GM06990 (cell line): ENCODE measurements around the gene RBP4.

Experiments used
- DNase-seq: peaks from one replicate; pipeline ENCODE4 v3.0.0-alpha.2; 2011; ENCODE audit not compliant: insufficient read length; ENCODE audit errors: extremely low read depth
- H3K27me3 ChIP-seq: replicated peaks from 2 replicates; pipeline ENCODE4 v1.6.0; 2011; ENCODE audit warnings: low read length; ENCODE audit not compliant: control insufficient read depth, insufficient read depth
- H3K36me3 ChIP-seq: 2 replicates; pipeline ENCODE4 v1.5.1; 2011; ENCODE audit warnings: low read length; ENCODE audit not compliant: control insufficient read depth, insufficient read depth
- H3K4me3 ChIP-seq: replicated peaks from 2 replicates; pipeline ENCODE4 v1.5.1; 2011; ENCODE audit warnings: low read depth, mild to moderate bottlenecking, control low read depth, low read length
- TF ChIP-seq, protein P1 (sequence below): IDR thresholded peaks from 2 replicates; pipeline ENCODE4 v1.5.1; 2011; ENCODE audit warnings: low read length, control low read depth, mild to moderate bottlenecking, inconsistent platforms; ENCODE audit not compliant: insufficient read depth, poor library complexity, severe bottlenecking

RBP4 gene

DNA sequence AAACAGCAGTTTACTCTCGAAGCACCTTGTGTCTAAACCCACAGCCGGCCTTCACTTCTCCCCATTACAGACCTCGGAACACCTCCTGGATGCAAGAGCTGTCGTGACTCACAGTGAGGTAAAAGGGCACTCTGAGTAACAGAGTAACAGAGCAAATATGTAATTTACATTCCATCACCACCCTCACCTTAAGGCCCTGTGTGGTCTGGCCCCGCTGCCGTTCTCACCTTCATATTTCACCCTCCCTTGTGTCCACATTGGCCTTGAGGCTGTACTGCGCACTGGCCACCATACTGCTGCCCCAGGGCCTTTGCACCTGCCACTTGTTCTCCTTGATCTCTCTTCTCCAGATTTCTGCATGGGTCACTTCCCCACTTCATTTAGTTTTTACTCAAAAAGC, 21.9 kb downstream of the RBP4 start:
- Histone ChIP-seq H3K27me3 (no peaks in the 10 kb centered on the region), H3K36me3 (no peaks in the 10 kb centered on the region), H3K4me3 (no peak overlapping the region)
- no peak for DNase-seq
- TF ChIP-seq, protein P1, sequence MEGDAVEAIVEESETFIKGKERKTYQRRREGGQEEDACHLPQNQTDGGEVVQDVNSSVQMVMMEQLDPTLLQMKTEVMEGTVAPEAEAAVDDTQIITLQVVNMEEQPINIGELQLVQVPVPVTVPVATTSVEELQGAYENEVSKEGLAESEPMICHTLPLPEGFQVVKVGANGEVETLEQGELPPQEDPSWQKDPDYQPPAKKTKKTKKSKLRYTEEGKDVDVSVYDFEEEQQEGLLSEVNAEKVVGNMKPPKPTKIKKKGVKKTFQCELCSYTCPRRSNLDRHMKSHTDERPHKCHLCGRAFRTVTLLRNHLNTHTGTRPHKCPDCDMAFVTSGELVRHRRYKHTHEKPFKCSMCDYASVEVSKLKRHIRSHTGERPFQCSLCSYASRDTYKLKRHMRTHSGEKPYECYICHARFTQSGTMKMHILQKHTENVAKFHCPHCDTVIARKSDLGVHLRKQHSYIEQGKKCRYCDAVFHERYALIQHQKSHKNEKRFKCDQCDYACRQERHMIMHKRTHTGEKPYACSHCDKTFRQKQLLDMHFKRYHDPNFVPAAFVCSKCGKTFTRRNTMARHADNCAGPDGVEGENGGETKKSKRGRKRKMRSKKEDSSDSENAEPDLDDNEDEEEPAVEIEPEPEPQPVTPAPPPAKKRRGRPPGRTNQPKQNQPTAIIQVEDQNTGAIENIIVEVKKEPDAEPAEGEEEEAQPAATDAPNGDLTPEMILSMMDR, result no peak

DNA sequence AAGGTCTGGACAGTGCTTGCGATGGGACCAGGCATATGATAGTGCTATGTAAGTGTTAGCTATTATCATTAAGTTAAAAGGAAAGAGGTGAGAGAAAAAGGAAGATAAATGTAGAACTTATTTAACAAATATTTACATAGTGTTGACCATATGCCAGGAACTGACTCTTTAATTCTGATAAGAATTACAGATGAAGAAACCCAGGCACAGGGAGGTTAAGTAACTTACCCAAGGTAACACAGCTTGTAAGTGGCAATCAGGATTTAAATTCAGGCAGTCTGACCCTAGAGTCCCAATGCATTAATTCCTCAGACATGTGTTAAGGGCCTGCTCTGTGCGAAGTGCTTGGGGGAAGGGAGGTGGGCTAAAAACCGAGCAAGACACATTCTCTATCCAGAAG, 23.5 kb downstream of the RBP4 start:
- Histone ChIP-seq H3K4me3 (no peak overlapping the region), H3K36me3 (no peaks in the 10 kb centered on the region), H3K27me3 (no peaks in the 10 kb centered on the region)
- TF ChIP-seq, protein P1, result no peak
- no peak for DNase-seq

DNA sequence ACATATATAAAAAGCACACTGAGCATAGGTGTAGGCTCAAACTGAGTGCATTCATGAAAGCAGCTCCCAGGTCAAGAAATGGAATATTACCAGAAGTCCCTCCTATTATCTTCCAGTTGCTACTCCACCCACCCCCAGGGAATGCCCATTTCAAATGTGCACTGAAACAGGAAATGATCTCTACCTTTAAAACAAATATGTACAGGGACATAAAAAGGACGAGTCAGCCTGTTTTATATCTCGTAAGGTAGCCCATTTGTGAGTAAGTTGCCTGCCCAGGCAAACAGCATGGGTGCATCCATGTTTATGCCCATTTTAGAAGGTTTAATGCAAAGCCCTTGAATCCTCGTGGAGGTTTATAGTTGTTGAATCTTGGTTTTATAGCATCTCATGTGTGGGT, 24.1 kb downstream of the RBP4 start:
- Histone ChIP-seq H3K4me3 (no peak overlapping the region), H3K27me3 (no peaks in the 10 kb centered on the region), H3K36me3 (no peaks in the 10 kb centered on the region)
- TF ChIP-seq, protein P1, result no peak
- DNase-seq, result no peak

DNA sequence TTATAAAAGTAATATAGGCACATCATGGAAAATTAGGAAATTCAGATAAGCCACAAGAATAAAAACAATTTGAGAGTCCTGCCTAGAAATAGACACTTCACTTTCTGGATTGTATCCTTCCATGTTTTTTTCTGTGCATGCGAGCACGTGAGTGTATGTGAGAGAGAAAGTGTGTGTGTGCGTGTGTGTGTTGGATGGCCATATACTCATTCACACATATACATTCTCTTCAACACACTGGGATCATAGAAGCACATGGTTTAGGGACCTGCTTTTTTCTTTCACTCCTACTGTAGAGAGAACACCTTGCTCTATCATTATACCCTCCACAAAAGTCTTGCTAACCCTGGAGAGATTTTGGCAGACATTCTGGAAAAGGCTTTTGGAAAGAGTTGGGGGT, 27.1 kb downstream of the RBP4 start:
- Histone ChIP-seq H3K36me3 (no peaks in the 10 kb centered on the region), H3K4me3 (no peak overlapping the region), H3K27me3 (peaks cover 2% of the 10 kb centered on the region)
- TF ChIP-seq, protein P1, result no peak
- no peak for DNase-seq

DNA sequence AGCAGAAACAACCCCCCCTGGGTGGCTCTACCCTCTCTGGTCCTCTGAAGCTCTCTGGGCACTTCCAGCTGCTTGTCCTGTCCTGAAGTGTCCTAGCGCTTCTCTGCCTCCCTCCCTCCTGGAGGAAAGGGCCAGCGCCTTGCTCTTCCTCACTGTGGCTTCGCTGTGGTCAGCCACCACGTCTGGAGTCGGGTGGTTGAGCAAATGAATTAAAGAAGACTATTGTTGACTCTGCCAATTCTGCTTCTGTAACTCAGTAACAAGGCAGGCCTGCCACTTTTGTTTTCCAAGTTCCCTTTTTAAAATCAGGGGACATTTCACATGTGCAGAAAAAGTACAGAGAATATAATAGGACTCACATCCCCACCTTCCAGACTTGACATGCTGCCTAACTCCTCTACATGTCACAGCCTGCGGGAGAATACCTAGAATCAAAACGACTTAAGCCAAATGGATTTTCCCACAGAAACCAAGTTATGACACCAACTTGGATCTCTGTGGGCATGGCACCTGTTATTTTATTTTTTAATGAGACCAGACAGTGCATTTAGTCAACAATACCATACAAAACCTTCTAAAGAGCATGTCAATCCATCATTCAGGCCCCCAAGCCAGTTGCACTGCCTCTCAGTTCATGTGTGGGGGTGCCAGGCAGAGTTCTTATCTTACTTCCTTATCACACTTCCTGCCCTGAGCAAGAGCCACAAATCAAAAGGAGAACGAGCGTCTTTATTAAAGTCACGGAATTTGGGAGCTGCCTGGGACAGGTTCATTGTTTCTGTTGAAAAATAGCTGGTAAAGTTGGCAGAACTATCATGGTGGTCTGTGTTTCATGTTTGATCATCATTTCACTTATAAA, 27.8 kb downstream of the RBP4 start:
- DNase-seq, result no peak
- Histone ChIP-seq H3K4me3 (no peak overlapping the region), H3K36me3 (no peaks in the 10 kb centered on the region), H3K27me3 (peaks cover 2% of the 10 kb centered on the region)
- TF ChIP-seq, protein P1, result no peak
